Measurements from ENCODE around the gene SRPK2.

DNA sequence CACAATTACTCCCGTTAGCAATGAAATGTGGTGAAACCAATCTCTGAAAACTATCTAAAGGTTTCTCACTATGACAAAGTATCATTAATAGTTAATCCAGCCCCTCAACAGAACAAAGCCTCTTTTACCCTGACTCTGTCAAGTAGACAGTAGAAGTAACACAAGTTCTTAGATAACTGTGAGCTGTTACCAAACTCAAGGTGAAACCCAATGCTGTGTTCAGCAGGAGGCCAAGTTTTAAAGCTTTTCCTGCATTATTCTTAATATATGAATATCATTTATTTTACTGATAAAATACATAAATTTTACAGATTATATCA is 109.1 kb downstream of the SRPK2 start:
- TF ChIP-seq, protein P1, sequence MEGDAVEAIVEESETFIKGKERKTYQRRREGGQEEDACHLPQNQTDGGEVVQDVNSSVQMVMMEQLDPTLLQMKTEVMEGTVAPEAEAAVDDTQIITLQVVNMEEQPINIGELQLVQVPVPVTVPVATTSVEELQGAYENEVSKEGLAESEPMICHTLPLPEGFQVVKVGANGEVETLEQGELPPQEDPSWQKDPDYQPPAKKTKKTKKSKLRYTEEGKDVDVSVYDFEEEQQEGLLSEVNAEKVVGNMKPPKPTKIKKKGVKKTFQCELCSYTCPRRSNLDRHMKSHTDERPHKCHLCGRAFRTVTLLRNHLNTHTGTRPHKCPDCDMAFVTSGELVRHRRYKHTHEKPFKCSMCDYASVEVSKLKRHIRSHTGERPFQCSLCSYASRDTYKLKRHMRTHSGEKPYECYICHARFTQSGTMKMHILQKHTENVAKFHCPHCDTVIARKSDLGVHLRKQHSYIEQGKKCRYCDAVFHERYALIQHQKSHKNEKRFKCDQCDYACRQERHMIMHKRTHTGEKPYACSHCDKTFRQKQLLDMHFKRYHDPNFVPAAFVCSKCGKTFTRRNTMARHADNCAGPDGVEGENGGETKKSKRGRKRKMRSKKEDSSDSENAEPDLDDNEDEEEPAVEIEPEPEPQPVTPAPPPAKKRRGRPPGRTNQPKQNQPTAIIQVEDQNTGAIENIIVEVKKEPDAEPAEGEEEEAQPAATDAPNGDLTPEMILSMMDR (tag by site-specific recombination; IDR thresholded peaks at IDR 0.05): no peak
- TF ChIP-seq ZNF24 (tag by site-specific recombination; IDR thresholded peaks at IDR 0.05) (no peak), ZNF184 (tag by site-specific recombination; IDR thresholded peaks at IDR 0.05) (no peak)

Data from HEK293 (cell line).